Ramos (cell line): ENCODE results near the gene HPGDS.
"Not testable (repeated sequence)": the region's sequence is repeated elsewhere in the genome, so short reads cannot be mapped to it uniquely, and the experiment has no call there.

Experiments used
- in situ Hi-C: fragments of 300-500 bp; cut with MboI; formaldehyde crosslinking; loops from one replicate; pipeline ENCODE4 v1.14.3; 2022; ENCODE audit warnings: low sequenced_read_pairs; ENCODE audit not compliant: unreplicated experiment

The HPGDS gene

DNA sequence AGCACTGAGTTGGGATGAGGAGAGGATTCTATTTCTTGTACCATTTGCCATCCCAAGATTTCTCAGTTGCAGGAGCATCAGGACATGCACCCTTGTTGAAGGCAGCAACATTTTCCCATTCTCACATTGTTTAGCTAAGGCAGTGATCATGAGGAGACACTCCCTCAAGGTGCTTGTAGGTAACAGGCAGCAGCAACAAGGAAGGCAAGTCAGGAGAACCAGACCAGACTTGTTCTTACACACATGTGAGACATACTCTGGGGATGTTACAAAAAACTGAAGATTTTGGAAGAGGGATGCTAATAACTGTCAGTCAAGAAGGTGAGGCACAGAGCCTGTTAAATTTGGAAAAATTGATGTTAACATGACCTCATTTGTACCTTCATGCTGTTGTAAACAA is 15.5 kb upstream of the HPGDS start:
- in situ Hi-C loops, result no loop called here

DNA sequence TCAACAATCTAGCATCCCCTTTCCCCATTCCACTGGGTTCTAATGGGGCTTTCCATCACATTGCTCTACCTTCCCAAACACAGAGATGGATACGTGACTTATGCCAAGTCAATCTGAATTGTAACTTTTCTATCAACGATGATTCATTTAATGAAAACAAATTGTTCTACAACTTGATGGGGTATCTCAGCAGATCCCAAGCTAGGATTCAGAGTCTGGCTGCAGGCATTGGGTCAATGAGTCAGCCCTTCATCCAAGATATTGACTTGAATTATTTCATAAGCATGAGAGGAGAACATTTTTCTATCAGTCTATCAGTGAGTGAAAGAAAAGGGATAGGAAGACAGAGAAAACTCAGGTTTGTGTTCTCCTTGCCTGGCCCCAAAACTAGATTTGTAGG is 15.0 kb upstream of the HPGDS start:
- in situ Hi-C loops, result no loop called here

DNA sequence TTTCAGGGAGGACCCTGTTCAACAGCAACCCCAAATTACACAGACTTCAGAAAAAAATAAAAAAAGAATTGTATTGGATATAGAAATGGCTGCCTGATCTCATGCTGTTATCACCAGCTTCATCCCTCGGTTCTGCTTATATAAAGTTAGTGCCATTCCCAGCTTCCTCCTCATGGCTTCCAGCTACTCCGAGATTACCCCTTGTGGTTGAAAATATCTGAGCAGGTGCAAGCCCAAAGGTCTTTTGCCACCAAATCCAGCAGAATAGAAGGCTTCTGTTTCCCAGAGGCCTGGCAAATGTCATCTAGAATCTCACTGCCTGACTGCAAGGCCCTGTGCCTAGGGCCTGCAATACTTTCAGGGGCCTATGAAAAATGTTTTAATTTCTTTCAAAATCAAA is 13.8 kb upstream of the HPGDS start:
- in situ Hi-C loops, result no loop called here

DNA sequence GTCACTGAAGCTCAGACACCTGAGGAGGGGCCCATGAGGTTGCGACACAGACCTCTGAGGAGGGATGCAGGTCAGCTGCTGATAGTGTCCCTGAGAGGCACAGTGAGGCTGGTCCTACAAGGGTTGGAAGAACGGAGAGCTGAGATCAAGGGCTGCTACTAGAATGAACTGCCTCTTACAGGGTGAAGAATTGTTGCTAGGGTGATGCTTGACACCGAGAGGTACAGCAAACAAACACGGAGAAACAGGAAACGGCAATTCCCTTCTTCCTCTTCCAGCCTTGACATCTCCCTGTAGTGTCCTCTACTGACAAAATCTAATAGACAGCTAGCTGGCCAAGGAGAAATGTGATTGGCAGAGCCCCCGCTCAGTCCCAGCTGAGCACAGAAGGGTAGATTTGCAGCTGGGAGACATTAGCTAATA is 11.8 kb upstream of the HPGDS start:
- in situ Hi-C loops, result no loop called here

DNA sequence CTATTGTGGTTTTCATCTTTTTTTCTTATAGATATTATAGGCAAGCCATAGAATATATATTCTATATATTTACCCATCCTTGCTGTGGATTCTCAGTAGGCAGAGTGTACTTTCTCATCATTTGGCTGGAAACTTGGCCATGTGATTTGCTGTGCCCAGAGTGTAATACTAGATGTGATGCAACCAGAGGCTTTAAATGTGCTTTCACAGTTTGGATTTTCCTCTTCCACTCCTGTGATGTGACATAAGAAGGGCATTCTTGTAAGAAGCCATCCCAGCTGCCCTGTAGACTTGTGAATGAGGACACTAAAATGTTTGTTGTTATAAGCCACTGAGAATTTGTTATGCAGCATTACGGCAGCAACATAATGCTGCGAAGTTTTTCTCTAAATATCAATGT is 10.4 kb upstream of the HPGDS start:
- in situ Hi-C loops, result no loop called here

DNA sequence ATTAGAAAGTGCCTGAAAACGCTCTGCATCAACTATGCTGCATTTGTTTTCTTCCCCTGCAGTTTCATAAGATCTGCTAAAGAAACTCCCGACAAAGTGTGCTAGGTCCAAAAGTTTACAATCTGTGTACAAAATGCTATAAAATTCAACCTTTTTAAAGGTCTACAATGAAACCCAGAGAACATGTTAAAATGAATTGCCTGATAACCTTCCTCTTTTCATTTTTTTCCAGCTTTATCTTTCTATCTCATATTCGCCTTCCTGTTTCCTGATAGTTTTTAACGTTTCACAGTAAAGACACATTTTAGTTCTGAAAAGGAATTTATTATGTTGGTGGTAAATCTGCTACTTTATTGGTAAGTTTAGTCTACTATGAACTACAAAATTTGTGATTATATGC is 9.5 kb upstream of the HPGDS start:
- in situ Hi-C loops, result no loop called here

DNA sequence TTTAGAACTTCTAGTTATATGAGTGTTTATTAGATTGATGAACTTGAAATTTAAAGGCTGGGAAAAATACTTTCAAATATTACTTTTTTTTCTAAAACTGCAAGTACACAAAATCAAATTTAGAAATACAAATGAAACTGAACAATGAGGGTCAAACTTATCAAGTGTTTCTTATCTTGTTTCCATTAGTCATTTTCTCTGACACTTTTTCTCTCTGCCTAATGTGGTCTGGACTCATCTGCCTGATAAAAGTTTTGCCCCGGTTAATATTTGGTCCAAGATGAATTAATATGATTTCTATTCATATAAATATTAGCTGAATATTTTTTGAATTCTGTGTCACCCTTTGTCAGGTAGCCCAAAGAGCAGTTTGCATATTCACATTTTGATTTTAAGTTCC is 8.7 kb upstream of the HPGDS start:
- in situ Hi-C loops, result no loop called here

DNA sequence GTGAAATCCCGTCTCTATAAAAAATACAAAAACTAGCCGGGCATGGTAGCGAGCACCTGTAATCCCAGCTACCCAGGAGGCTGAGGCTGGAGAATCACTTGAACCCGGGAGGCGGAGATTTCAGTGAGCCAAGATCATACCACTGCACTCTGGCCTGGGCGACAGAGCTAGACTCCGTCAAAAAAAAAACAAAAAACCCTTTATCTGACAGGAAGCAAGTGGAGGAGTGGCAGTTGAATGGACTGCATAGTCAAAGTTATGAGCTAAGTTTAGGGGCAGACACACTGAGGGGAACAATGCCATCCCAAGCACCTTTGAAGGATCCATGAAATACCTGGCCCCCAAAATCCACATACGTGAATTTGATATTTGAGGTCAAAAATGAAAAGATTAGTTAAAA is 7.5 kb upstream of the HPGDS start:
- in situ Hi-C loops, result no loop called here

DNA sequence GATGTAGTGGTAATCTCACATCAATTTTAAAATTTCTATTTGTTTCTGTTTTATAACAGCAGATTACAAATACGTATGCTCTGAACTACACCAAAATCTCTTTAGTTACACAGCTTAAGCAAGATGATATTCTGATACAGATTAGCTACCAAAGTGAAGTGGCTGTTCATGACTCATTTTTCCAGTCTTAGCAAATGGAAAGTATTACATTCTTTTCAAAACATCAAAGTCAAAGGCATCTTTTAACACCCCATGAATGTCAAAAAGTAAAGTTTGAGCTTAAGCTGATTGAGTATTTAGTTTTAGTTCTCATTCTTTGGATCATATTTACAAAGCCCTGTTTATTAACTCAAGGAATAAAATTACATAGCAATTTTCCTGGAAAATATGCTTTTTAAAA is 6.6 kb upstream of the HPGDS start:
- in situ Hi-C loops, result no loop called here

DNA sequence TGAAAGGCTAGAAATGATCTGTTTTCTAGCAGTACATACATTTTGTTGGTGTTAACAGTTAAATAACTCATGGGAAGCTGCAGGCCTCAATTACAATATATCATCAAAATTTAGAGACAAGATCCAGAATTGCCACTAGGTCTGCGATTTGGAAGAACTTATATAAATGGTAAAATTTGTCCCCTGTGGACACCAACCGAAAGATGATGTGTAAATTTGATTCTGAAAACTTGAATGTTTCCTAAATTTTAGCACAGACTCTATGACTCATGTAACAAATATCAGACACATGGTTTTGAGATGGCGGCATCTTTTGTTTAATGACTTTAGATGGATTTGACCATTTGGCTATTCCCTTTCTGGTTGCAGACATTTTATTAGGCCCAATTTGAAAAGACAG is 6.0 kb upstream of the HPGDS start:
- in situ Hi-C loops, result no loop called here

DNA sequence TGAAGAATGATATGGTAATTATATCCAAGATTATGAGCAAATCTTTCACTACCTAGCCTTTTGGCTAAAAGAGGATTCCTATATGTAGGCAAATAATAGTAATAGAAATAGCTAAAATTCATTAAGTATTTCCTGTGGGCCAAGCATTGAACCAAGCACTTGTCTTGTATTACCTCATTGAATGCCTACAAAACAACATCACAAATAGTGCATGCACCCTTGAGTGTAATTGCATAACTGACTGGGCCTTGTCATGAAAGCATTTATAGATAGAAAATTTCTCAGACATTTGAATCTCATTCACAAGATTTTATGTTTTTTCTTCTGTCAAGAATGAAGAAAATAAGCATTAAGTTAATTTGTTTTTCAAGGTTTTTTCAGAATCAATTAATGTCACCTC is 3.9 kb upstream of the HPGDS start:
- in situ Hi-C loops, result no loop called here

DNA sequence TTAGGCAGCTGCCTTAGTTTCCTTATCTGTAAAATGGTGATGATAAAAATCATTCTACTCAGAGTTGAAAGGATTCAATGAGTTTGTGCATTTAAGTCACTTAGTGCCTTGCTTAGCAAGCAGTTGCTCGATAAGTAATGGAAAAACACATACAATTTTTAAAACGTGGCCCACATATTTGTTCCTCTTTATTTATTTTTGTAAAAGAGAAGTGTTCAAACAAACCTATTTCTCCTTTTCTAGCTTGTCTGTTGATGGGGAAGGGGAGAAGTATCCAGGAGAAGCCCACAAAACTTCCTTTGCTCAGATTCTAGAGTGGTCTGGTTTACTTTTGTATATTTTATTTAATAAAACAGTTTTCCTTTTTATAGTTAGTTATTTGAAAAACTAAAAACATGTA is 3.3 kb upstream of the HPGDS start:
- in situ Hi-C loops, result no loop called here

DNA sequence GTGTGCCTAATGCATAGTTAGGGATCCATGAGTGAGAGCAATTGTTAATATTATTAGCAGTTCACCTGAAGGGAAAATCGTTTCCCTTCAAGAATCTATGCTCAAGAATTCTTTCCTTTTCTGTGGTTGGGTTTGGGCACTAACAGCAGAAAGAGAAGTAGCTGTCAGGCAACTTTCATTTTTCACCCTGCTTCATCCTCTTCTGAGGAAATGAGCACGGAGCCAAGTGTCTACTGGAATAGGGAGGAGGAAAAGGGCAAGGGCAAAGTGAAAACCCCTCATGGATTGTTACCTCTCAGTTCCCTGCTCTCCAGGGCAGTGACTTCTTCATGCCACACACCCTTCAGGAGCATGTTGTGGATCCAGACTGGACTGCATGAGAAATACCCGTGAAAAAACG is 2.6 kb upstream of the HPGDS start:
- in situ Hi-C loops, result no loop called here

DNA sequence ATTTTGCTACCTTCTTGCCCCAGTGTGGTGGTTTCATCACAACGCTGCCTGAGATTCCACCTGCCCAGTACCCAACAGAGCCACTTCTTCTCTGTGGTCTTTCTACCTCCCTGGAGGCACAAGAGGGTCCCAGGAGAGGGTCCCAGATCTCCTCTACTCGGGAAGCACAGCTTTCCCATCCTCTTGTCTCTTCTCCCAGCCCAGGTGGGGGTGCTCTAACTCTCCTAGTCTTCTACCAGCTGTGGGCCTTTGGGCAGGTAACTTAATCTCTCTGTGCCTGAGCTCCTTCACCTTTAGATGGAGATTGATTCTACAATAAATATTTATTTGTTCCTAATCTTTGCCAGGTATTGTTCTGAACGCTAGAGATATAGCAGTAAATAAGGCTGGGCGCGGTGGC is 1.8 kb upstream of the HPGDS start:
- in situ Hi-C loops, result no loop called here

DNA sequence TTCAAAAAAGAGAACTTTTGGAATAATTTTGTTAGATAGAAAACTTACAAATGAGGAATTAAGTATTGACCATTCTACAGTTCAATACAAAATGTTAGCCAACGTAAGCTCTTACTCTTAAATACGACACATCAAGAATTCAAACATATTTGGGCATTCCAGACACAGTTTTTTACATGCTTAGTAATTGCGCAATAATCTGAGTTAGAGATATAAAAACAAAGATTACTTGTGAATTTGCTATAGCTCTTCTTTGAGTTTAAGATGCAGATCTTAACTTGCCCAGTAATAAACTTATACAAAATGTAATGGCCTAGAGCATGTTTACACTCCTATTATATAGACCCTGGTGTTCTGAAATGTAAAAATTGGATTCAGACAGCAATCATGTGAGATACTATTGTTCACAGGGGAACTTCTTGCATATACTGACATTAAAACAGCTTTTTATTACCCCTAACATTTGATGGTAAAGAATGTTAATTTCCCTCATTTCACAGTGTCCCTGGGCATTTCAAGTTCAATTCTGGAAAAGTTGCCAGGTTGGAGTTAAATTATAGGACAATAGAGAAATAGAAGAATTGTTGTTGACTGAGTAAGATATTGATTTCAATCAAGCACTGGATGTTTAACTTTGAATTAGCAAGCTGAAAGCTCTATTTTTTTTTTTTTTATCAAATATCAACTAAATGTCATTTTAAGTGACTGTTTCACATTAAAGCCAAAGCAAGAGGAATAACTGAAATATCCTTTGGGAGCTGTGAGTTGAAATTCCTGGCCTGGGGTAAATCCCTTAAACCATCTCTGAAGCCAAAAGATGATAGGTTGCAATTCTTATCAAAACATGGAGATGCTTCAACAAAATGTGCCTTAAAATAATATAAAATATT is 910 bp downstream of the HPGDS start:
- in situ Hi-C loops, result no loop called here

DNA sequence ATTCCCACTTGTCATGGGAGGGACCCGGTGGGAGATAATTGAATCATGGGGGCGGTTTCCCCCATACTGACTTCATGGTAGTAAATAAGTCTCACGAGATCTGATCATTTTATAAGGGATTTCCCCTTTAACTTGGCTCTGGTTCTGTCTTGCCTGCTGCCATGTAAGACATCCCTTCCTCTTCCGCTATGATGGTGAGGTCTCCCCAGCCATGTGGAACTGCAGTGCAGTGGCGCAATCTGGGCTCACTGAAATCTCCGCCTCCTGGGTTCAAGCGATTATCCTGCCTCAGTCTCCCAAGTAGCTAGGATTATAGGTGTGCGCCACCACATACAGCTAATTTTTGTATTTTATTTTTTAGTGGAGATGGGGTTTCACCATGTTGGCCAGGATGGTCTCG is 2.9 kb downstream of the HPGDS start:
- in situ Hi-C loops, result no loop called here

DNA sequence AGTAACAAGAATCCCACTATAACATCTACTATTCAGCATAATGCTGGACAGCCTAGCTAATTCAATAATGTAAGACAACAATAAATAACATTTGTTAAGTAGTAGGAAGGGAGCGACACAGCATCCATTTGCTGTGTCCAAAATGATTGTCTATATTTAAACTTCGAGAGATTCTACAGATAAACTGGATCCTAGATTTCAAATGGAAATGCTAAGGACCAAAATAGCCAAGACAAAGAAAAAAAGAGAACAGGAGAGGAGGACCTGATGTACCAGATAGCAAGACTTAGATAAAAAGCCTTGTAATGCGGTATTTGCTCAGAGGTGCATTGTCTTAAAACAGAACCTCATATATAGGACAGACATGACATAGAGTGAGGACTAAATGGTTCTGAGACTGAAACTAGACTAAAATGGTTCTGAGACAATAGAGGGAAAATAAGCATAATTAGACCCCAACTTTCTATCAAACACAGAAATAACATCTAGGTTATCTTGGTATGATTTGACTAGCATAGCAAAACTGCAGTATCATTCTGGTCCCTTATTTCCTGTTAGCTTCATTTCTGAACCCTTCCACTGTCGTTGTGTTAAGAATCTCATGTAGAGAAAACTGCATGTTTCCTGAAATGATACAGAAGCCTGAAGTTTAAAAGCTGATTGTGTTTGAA is 3.8 kb downstream of the HPGDS start:
- in situ Hi-C loops, result no loop called here

DNA sequence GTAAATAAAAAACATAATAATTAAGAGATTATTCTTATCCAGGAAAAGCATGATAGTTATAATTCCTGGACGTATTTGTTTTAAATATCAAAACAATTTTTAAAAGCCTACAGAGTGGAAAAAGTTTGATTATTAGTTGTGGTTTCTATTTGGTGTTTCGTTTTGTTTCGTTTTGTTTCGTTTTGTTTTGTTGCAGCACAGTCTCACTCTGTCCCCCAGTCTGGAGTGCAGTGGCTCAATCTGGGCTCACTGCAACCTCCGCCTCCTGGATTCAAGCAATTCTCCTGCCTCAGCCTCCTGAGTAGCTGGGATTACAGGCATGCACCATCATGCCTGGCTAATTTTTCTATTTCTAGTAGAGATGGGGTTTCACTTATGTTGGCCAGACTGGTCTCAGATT is 5.8 kb downstream of the HPGDS start:
- in situ Hi-C loops, result not testable (repeated sequence)

DNA sequence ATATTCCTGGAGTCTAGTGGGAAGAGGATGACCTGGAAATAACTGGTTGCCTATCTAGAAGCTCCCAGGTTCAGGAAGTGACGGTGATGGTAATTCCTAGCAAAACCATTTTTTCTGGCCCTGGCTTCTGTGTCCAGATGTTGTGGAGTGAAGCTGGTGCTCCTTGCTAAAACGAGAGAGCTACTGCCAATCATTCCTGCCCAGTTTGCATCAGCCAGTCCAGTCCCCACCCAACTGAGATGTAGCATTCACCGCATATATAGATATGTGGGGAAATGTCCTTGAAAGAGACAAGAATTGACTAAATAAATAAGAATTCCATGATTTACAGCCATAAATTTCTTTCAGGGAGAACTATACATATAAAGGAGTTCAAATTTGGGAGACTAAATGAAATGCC is 6.3 kb downstream of the HPGDS start:
- in situ Hi-C loops, result no loop called here

DNA sequence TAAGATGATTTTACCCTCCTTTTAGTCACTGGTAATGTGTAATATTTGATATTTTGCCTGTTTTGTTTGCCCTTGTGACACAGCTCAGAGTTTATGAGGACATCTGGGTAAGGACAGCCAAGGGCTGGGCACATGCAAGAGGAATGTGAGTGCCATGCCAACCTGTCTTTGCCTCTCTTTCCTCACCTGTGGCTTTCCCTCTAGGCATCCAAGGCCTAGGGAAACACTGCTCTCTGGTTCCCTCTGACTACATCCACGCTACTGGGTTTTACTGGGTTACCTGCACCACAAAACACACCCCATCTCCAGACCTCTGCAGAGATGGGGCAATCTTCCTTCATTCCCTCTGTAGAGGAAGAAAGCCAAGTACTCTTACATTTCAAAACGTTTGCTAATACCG is 7.7 kb downstream of the HPGDS start:
- in situ Hi-C loops, result no loop called here

DNA sequence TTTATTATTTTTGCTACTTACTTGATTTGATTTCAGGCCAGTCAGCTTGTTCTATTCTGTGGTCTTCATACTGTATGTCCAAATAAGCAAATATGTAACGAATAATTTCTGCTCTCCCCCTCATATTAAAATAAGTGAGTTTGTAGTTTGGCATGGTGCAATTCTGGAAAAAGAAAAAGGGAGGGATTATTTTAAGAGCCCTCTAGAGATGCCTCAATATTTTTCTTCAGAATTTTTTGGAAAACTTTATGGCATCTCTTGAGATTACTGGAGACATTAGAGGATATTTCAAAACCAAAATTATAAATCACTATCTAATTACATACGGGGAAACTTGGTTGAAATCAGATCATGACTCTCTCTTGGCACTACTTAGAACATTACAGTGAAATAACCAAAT is 8.2 kb downstream of the HPGDS start:
- in situ Hi-C loops, result no loop called here

DNA sequence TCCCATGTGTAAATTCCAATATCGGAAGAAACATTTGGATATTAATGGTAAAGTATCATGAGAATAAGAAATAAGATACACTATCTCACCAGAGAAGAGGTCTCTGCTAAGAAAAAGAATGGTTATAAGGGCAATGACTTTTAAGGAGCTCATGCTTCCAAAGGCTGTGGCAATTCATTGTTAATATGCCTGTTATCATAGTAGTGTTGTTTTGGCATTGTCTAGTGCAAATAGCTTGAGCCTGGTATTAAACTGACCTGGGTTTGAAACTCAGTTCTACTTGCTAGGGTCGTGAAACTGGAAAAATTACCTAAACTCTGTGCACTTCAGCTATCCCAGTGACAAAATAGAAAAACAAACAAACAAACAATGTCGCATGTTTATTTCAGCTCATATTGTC is 8.8 kb downstream of the HPGDS start:
- in situ Hi-C loops, result no loop called here
